GM23338 (cell line): Measurements from ENCODE around the gene CNOT1. TPM values are rescaled to one million over a fixed set of nuclear protein-coding genes. Genes with fewer than 3 reads are reported as not detected.

Experiments used
- ATAC-seq: fragments of 200-7000 bp; cut with Tn5 transposase; 3 replicates; pipeline ENCODE4 v1.9.1; 2020
- DNase-seq: peaks from one replicate; pipeline ENCODE4 v3.0.0-alpha.2; 2015; ENCODE audit warnings: low spot score
- H2AFZ ChIP-seq: fragments of 200-600 bp; sonication (generic); 2 replicates; pipeline ENCODE4 v1.8.0; 2016; ENCODE audit warnings: antibody characterized with exemption, mild to moderate bottlenecking, moderate library complexity
- H3F3A ChIP-seq: fragments of 200-600 bp; sonication (generic); replicated peaks from 2 replicates; pipeline ENCODE4 v1.8.0; 2017; ENCODE audit warnings: antibody characterized with exemption, mixed run types, low read depth
- H3K27ac ChIP-seq: fragments of 200-600 bp; sonication (generic); 2 replicates; pipeline ENCODE4 v1.6.1; 2016; ENCODE audit warnings: low read depth
- H3K27me3 ChIP-seq: fragments of 200-600 bp; sonication (generic); 2 replicates; pipeline ENCODE4 v1.8.0; 2016; ENCODE audit warnings: mild to moderate bottlenecking, mixed run types, moderate library complexity; ENCODE audit not compliant: insufficient read depth
- H3K36me3 ChIP-seq: fragments of 200-600 bp; sonication (generic); 2 replicates; pipeline ENCODE4 v1.8.0; 2016; ENCODE audit warnings: mild to moderate bottlenecking; ENCODE audit not compliant: insufficient read depth
- H3K4me1 ChIP-seq: fragments of 200-600 bp; sonication (generic); 2 replicates; pipeline ENCODE4 v1.8.0; 2016; ENCODE audit warnings: mild to moderate bottlenecking, moderate library complexity; ENCODE audit not compliant: insufficient read depth
- H3K4me2 ChIP-seq: fragments of 200-600 bp; sonication (generic); 2 replicates; pipeline ENCODE4 v1.7.1; 2017; ENCODE audit warnings: mixed run types
- H3K4me3 ChIP-seq: fragments of 200-600 bp; sonication (generic); 2 replicates; pipeline ENCODE4 v1.6.1; 2016; ENCODE audit warnings: mixed run types
- H3K79me2 ChIP-seq: fragments of 200-600 bp; sonication (generic); replicated peaks from 2 replicates; pipeline ENCODE4 v1.8.0; 2017; ENCODE audit warnings: mild to moderate bottlenecking; ENCODE audit not compliant: insufficient read depth
- H3K9me2 ChIP-seq: fragments of 200-600 bp; sonication (generic); 2 replicates; pipeline ENCODE4 v1.8.0; 2017; ENCODE audit not compliant: insufficient read depth
- H4K20me1 ChIP-seq: fragments of 200-600 bp; sonication (generic); replicated peaks from 2 replicates; pipeline ENCODE4 v1.8.0; 2017; ENCODE audit warnings: mild to moderate bottlenecking; ENCODE audit not compliant: insufficient read depth
- H3K27ac Mint-ChIP-seq: 2 replicates; pipeline ENCODE4 v1.8.0; 2020; ENCODE audit warnings: inconsistent platforms, mild to moderate bottlenecking, moderate library complexity, mixed read lengths
- H3K27me3 Mint-ChIP-seq: 3 replicates; pipeline ENCODE4 v1.8.0; 2022; ENCODE audit warnings: low read depth, mild to moderate bottlenecking, moderate library complexity, mixed read lengths, inconsistent platforms; ENCODE audit not compliant: insufficient read depth, poor library complexity
- H3K36me3 Mint-ChIP-seq: 3 replicates; pipeline ENCODE4 v1.8.0; 2021; ENCODE audit warnings: low read depth, mild to moderate bottlenecking, inconsistent platforms, moderate library complexity, mixed read lengths
- H3K4me1 Mint-ChIP-seq: 3 replicates; pipeline ENCODE4 v1.8.0; 2020; ENCODE audit warnings: mild to moderate bottlenecking, inconsistent platforms, mixed read lengths
- H3K4me3 Mint-ChIP-seq: 3 replicates; pipeline ENCODE4 v1.8.0; 2021; ENCODE audit warnings: moderate library complexity, mild to moderate bottlenecking, inconsistent platforms, mixed read lengths
- H3K9me3 Mint-ChIP-seq: 3 replicates; pipeline ENCODE4 v1.8.0; 2020; ENCODE audit warnings: moderate library complexity, mild to moderate bottlenecking, inconsistent platforms, mixed read lengths
- CREB1 ChIP-seq: fragments of 250-450 bp; sonication (Bioruptor Pico); IDR thresholded peaks from 2 replicates; pipeline ENCODE4 v1.5.0; 2020; ENCODE audit warnings: low read depth, mild to moderate bottlenecking, moderate library complexity
- ETS1 ChIP-seq: IDR thresholded peaks from 2 replicates; pipeline ENCODE4 v1.6.1; 2016; ENCODE audit warnings: antibody characterized with exemption
- EZH2 ChIP-seq: fragments of 200-600 bp; sonication (generic); IDR thresholded peaks from one replicate; pipeline ENCODE4 v1.8.0; 2017; ENCODE audit warnings: antibody characterized with exemption, mild to moderate bottlenecking, low read depth; ENCODE audit not compliant: unreplicated experiment
- EZH2phosphoT487 ChIP-seq: fragments of 200-600 bp; sonication (generic); IDR thresholded peaks from one replicate; pipeline ENCODE4 v1.8.1; 2018; ENCODE audit warnings: antibody characterized with exemption; ENCODE audit not compliant: unreplicated experiment
- JUNB ChIP-seq: IDR thresholded peaks from one replicate; pipeline ENCODE4 v1.6.1; 2016; ENCODE audit warnings: antibody characterized with exemption; ENCODE audit not compliant: unreplicated experiment
- NANOG ChIP-seq: IDR thresholded peaks from 2 replicates; pipeline ENCODE4 v1.6.1; 2016; ENCODE audit warnings: antibody characterized with exemption, borderline replicate concordance
- POLR2AphosphoS5 ChIP-seq: IDR thresholded peaks from 2 replicates; pipeline ENCODE4 v1.6.1; 2016; ENCODE audit warnings: antibody characterized with exemption, low read depth
- REST ChIP-seq: IDR thresholded peaks from one replicate; pipeline ENCODE4 v1.6.1; 2018; ENCODE audit warnings: antibody characterized with exemption; ENCODE audit not compliant: unreplicated experiment
- STAT1 ChIP-seq: IDR thresholded peaks from one replicate; pipeline ENCODE4 v1.6.1; 2016; ENCODE audit warnings: antibody characterized with exemption; ENCODE audit not compliant: unreplicated experiment
- ZNF114 ChIP-seq: fragments of 250-450 bp; sonication (Bioruptor Pico); IDR thresholded peaks from 2 replicates; pipeline ENCODE4 v1.5.0; 2020; ENCODE audit warnings: mild to moderate bottlenecking, moderate library complexity
- ZNF331 ChIP-seq: fragments of 250-450 bp; sonication (Bioruptor Pico); IDR thresholded peaks from 2 replicates; pipeline ENCODE4 v1.5.0; 2020; ENCODE audit warnings: low read depth, mild to moderate bottlenecking, moderate library complexity
- polyA plus RNA-seq: library from polyadenylated mRNA; unstranded; fragments of >200 nt; fragmentation: Nextera tagmentation; extraction: Ambion mirVana; gene quantifications from 2 replicates; pipeline ENCODE4 v1.2.1, GENCODE V29; 2016
- total RNA-seq: library from RNA; depleted of rRNA; stranded (reverse); fragments of >200 nt; shearing (Covaris generic); gene quantifications from 2 replicates; pipeline ENCODE4 v1.2.3, GENCODE V29; 2014

CNOT1 gene
- total and polyA plus RNA-seq, 2 experiments from 2014 or later = 59.2 to 298 TPM

- Histone ChIP-seq H4K20me1 (no peaks in the 10 kb centered on the region), H3K36me3 (no peaks in the 10 kb centered on the region), H3K27ac (no peak overlapping the region), H3K9me2 (no peaks in the 10 kb centered on the region), H3K4me1 (no peaks in the 10 kb centered on the region), H3F3A (no peaks in the 10 kb centered on the region), H3K4me2 (no peak overlapping the region), H3K27me3 (no peaks in the 10 kb centered on the region), H3K79me2 (no peaks in the 10 kb centered on the region), H2AFZ (no peak overlapping the region), H3K4me3 (no peak overlapping the region)
- Mint-ChIP-seq H3K27me3 (peaks cover 4% of the 10 kb centered on the region), H3K4me3 (no peak overlapping the region), H3K4me1 (peaks cover 7% of the 10 kb centered on the region), H3K27ac (no peak overlapping the region), H3K36me3 (no peaks in the 10 kb centered on the region), H3K9me3 (no peaks in the 10 kb centered on the region; the same call in 2 of the 3 replicates)
- no peak for ATAC-seq
- DNase-seq = no peak
- TF ChIP-seq ETS1 (no peak), ZNF114 (no peak), REST (no peak), CREB1 (no peak), STAT1 (no peak), NANOG (no peak), EZH2 (no peak), POLR2AphosphoS5 (no peak)
These were observed 144.3 kb downstream of the CNOT1 start for GRCh38 chr16:58485184-58485887.

DNA sequence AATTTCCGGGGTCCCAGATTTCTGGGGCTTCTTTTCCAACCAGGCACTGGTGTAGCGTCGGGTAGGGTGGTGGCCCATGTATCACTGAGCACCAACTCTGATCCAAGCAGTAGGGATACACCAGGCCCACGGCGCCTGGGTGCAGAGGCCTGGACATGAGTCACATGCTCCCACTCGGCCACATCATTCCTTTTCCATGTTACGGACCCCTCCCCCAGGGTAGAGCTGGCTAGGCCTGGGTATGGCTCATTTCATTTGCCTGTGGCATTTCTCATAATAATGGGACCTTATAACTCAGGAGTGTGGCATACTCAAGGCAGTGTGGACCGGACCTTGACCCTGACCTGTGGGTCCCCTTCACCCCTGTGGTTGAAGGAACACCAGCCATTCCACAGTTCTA lies 147.7 kb downstream of the CNOT1 start:
- Mint-ChIP-seq H3K27ac (no peak overlapping the region), H3K9me3 (no peaks in the 10 kb centered on the region; the same call in 2 of the 3 replicates), H3K4me1 (peaks cover 5% of the 10 kb centered on the region), H3K4me3 (no peak overlapping the region), H3K36me3 (no peaks in the 10 kb centered on the region), H3K27me3 (peaks cover 3% of the 10 kb centered on the region)
- H3K27ac ChIP-seq = no peak overlapping the region
- ATAC-seq = no peak
- H3K4me2 ChIP-seq = no peak overlapping the region
- no peak overlapping the region for H3K4me3 ChIP-seq
- H2AFZ ChIP-seq = no peak overlapping the region
- no peaks in the 10 kb centered on the region for H3K36me3 ChIP-seq
- no peaks in the 10 kb centered on the region for H3K27me3 ChIP-seq
- DNase-seq = no peak
- no peaks in the 10 kb centered on the region for H3K79me2 ChIP-seq
- H4K20me1 ChIP-seq = no peaks in the 10 kb centered on the region
- no peaks in the 10 kb centered on the region for H3K9me2 ChIP-seq
- no peaks in the 10 kb centered on the region for H3K4me1 ChIP-seq
- H3F3A ChIP-seq = no peaks in the 10 kb centered on the region
- TF ChIP-seq ZNF331 (CRISPR knock-in tag) = no peak
- TF ChIP-seq EZH2 = no peak
- TF ChIP-seq JUNB = no peak
- TF ChIP-seq POLR2AphosphoS5 = no peak
- TF ChIP-seq EZH2phosphoT487 = no peak
- no peak for TF ChIP-seq CREB1
- TF ChIP-seq REST = no peak
- TF ChIP-seq ZNF114 = no peak
- TF ChIP-seq STAT1 = no peak
- no peak for TF ChIP-seq NANOG
